ENCODE measurements around the gene WDR45.
"Not testable (repeated sequence)": the region's sequence is repeated elsewhere in the genome, so short reads cannot be mapped to it uniquely, and the experiment has no call there.

WDR45 gene

GRCh38 chrX:49079489-49080428 lies at the start of gene WDR45:
Gene WDR45 (minus strand): TSS chrX:49079887. CDS start chrX:49078095, 1,792 bp downstream.
- H3K4me3 ChIP-seq (replicated peaks; ENCODE audit: low read depth, low read length): peak within 1 kb of the TSS; percentile 59
- TF ChIP-seq CTCF (IDR thresholded peaks at IDR 0.05; ENCODE audit: low read depth, low read length, missing control alignments): no peak
- no peak for DNase-seq (ENCODE audit: extremely low read depth, low read depth)

GRCh38 chrX:49129427-49129826 lies 49.7 kb upstream of the WDR45 start:
- TF ChIP-seq CTCF (IDR thresholded peaks at IDR 0.05; ENCODE audit: low read depth, low read length, missing control alignments): no peak
- DNase-seq (ENCODE audit: extremely low read depth, low read depth): no peak
- no peak overlapping the region for H3K4me3 ChIP-seq (replicated peaks; ENCODE audit: low read depth, low read length)

DNA sequence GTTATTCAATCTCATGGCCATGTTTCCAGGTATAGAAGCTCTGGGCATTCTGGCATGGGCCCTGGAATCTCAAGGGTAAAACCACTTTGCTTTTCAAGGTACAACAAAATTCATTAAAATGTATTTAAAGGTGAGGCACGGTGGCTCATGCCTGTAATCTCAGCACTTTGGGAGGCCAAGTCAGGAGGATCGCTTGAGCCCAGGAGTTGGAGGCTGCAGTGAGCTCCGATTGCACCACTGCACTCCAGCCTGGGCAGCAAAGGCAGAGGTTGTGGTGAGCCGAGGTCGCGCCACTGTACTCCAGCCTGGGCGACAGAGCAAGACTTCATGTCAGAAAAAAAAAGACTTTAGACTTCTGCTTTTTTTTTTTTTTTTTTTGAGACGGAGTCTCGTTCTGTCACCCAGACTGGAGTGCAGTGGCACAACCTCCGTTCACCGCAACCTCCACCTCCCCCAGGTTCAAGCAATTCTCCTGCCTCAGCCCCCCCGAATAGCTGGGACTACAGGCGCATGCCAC lies 48.1 kb upstream of the WDR45 start:
- DNase-seq (ENCODE audit: extremely low read depth, low read depth); H3K4me3 ChIP-seq (replicated peaks; ENCODE audit: low read depth, low read length): not testable (repeated sequence)

GRCh38 chrX:49122499-49122898 lies 42.8 kb upstream of the WDR45 start:
- no peak for TF ChIP-seq CTCF (IDR thresholded peaks at IDR 0.05; ENCODE audit: low read depth, low read length, missing control alignments)
- peak overlapping the region; percentile 80 for H3K4me3 ChIP-seq (replicated peaks; ENCODE audit: low read depth, low read length)
- no peak for DNase-seq (ENCODE audit: extremely low read depth, low read depth)

- TF ChIP-seq CTCF (IDR thresholded peaks at IDR 0.05; ENCODE audit: low read depth, low read length, missing control alignments): no peak
- no peak overlapping the region for H3K4me3 ChIP-seq (replicated peaks; ENCODE audit: low read depth, low read length)
- no peak for DNase-seq (ENCODE audit: extremely low read depth, low read depth)
Measured at GRCh38 chrX:49120091-49120490, 40.4 kb upstream of the WDR45 start.

GRCh38 chrX:49117581-49117980 lies 37.9 kb upstream of the WDR45 start:
- no peak for TF ChIP-seq CTCF (IDR thresholded peaks at IDR 0.05; ENCODE audit: low read depth, low read length, missing control alignments)
- H3K4me3 ChIP-seq (replicated peaks; ENCODE audit: low read depth, low read length): no peak overlapping the region
- DNase-seq (ENCODE audit: extremely low read depth, low read depth): no peak

DNA sequence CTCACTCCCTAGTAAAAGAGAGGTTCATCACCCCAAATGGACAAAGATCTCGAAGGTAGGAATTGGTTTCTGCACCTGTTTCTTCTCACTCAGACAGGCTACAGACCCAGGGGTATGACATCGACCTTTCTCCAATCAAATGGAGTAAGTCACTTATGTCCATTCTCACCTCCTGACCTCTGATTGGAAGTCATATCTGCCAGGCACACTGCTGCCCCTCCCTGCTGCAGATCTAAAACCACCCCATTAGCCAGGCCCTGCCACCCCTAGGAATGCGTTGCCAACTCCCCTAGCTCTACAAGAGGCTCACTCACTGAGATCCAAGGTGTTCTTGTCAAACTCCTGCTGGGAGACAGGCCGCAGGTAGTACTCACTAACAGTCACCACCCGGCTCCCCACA lies 37.0 kb upstream of the WDR45 start:
- no peak overlapping the region for H3K4me3 ChIP-seq (replicated peaks; ENCODE audit: low read depth, low read length)
- TF ChIP-seq CTCF (IDR thresholded peaks at IDR 0.05; ENCODE audit: low read depth, low read length, missing control alignments): no peak

More for the DNA sequence above, 37.0 kb upstream of the WDR45 start:
- no peak for DNase-seq (ENCODE audit: extremely low read depth, low read depth)
